ENCODE measurements around the gene PLCB4.

GRCh38 chr20:9066191-9066590, 2.7 kb upstream of the PLCB4 start:
- TF ChIP-seq CTCF (IDR thresholded peaks at IDR 0.05) = no peak
- TF ChIP-seq POLR2A (IDR thresholded peaks at IDR 0.05) = no peak
